NB4 (cell line): ENCODE results near the gene MACROD2.
"Not testable (repeated sequence)": the region's sequence is repeated elsewhere in the genome, so short reads cannot be mapped to it uniquely, and the experiment has no call there.

Source experiments
- POLR2A ChIP-seq: IDR thresholded peaks from 2 replicates; pipeline ENCODE4 v1.6.1; 2011; ENCODE audit warnings: mild to moderate bottlenecking; ENCODE audit not compliant: insufficient read length; ENCODE audit errors: extremely low read depth
- TF ChIP-seq, protein P1 (sequence below): IDR thresholded peaks from one replicate; pipeline ENCODE4 v1.5.1; 2012; ENCODE audit warnings: low read depth, low read length

DNA sequence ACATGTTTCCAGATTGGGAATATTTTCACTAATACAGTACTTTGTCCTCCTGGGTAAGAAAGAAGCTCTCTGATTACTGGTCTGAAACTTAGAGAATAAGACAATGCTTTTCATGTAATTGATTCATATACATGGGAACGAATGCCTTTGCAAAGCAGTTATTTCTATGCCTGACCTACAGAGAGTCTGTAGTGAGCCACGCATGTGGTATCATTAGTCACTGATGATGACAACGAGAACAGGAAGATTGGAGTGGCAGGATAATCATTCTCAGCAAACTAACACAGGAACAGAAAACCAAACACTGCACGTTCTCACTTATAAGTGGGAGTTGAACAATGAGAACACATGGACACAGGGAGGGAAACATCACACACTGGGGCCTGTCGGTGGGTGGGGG lies 1382.3 kb downstream of the MACROD2 start:
- TF ChIP-seq POLR2A = not testable (repeated sequence)
- TF ChIP-seq, protein P1, sequence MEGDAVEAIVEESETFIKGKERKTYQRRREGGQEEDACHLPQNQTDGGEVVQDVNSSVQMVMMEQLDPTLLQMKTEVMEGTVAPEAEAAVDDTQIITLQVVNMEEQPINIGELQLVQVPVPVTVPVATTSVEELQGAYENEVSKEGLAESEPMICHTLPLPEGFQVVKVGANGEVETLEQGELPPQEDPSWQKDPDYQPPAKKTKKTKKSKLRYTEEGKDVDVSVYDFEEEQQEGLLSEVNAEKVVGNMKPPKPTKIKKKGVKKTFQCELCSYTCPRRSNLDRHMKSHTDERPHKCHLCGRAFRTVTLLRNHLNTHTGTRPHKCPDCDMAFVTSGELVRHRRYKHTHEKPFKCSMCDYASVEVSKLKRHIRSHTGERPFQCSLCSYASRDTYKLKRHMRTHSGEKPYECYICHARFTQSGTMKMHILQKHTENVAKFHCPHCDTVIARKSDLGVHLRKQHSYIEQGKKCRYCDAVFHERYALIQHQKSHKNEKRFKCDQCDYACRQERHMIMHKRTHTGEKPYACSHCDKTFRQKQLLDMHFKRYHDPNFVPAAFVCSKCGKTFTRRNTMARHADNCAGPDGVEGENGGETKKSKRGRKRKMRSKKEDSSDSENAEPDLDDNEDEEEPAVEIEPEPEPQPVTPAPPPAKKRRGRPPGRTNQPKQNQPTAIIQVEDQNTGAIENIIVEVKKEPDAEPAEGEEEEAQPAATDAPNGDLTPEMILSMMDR = not testable (repeated sequence)
